Panc1 (cell line): ENCODE data around the gene HSPA2. TPM values are rescaled to one million over a fixed set of nuclear protein-coding genes. Genes with fewer than 3 reads are reported as not detected.

Experiments
- ATAC-seq: fragments of 200-7000 bp; cut with Tn5 transposase; 2 replicates; pipeline ENCODE4 v1.9.1; 2020; ENCODE audit warnings: mild to moderate bottlenecking, moderate library complexity
- BruUV-seq: library from RNA; stranded (reverse); fragments of 400-500 nt; replicated peaks from 2 replicates; lab custom pipeline; 2021; lab: Mats Ljungman, UMichigan
- CTCF ChIA-PET: fragments of 300-600 bp; sonication (Branson Sonifier 250); formaldehyde crosslinking; loops from one replicate; lab custom pipeline; 2022; ENCODE audit warnings: antibody characterized with exemption; lab: Charles Lee
- POLR2A ChIA-PET: fragments of 300-600 bp; sonication (Branson Sonifier 250); formaldehyde crosslinking; loops from one replicate; lab custom pipeline; 2022; ENCODE audit warnings: antibody characterized with exemption; lab: Charles Lee
- DNase-seq: peaks from one replicate; pipeline ENCODE4 v3.0.0-alpha.2; 2010; ENCODE audit warnings: low read depth, low spot score
- H3K27ac ChIP-seq: 2 replicates; pipeline ENCODE4 v1.5.1; 2011; ENCODE audit warnings: mild to moderate bottlenecking, low read length, inconsistent platforms
- H3K27me3 ChIP-seq: fragments of 200-500 bp; sonication (Bioruptor generic); 2 replicates; pipeline ENCODE4 v1.6.0; 2014; ENCODE audit warnings: low read length, inconsistent platforms; ENCODE audit not compliant: control insufficient read depth, insufficient read depth
- H3K36me3 ChIP-seq: fragments of 200-500 bp; sonication (Bioruptor generic); 2 replicates; pipeline ENCODE4 v1.5.1; 2014; ENCODE audit warnings: inconsistent platforms, mild to moderate bottlenecking, low read length, moderate library complexity; ENCODE audit not compliant: control insufficient read depth, insufficient read depth
- H3K4me1 ChIP-seq: 2 replicates; pipeline ENCODE4 v1.5.1; 2011; ENCODE audit warnings: inconsistent platforms, mild to moderate bottlenecking, low read length, moderate library complexity; ENCODE audit not compliant: control insufficient read depth, insufficient read depth
- H3K4me3 ChIP-seq, 2 experiments: 2 replicates each; pipeline ENCODE4 v1.5.1; 2011 to 2012; ENCODE audit warnings: low read depth in 2 of 2, low read length in 2 of 2, mild to moderate bottlenecking in 2 of 2, inconsistent platforms in 1 of 2, moderate library complexity in 1 of 2
- H3K9me3 ChIP-seq: fragments of 200-500 bp; sonication (Bioruptor generic); 2 replicates; pipeline ENCODE4 v1.5.1; 2014; ENCODE audit warnings: low read depth, mild to moderate bottlenecking, inconsistent platforms, low read length, moderate library complexity; ENCODE audit not compliant: control insufficient read depth, insufficient read depth
- POLR2AphosphoS5 ChIP-seq: IDR thresholded peaks from 2 replicates; pipeline ENCODE4 v1.6.1; 2012; ENCODE audit warnings: mild to moderate bottlenecking, low read depth, low read length, moderate library complexity
- REST ChIP-seq, 2 experiments: IDR thresholded peaks; 2 replicates each; pipeline ENCODE4 v1.6.1; 2011 to 2012; ENCODE audit warnings: low read depth in 2 of 2, control low read depth in 1 of 2, low read length in 1 of 2, mild to moderate bottlenecking in 1 of 2, moderate library complexity in 1 of 2; ENCODE audit not compliant: insufficient read depth in 1 of 2
- SIN3A ChIP-seq: IDR thresholded peaks from 2 replicates; pipeline ENCODE4 v1.6.1; 2012; ENCODE audit warnings: low read depth, mild to moderate bottlenecking, low read length, moderate library complexity, borderline replicate concordance; ENCODE audit not compliant: insufficient read depth
- TCF7L2 ChIP-seq: IDR thresholded peaks from 2 replicates; pipeline ENCODE4 v1.6.1; 2011; ENCODE audit warnings: mild to moderate bottlenecking, low read depth, low read length, inconsistent platforms
- in situ Hi-C: cut with HindIII; loops from 2 replicates; pipeline ENCODE4 v1.10.0; 2016; ENCODE audit warnings: low sequenced_read_pairs, low pct_unique_long_range_greater_than_20kb
- intact Hi-C: fragments of 100-400 bp; cut with micrococcal nuclease; formaldehyde crosslinking; loops from one replicate; pipeline ENCODE4 v1.10.0; 2022; ENCODE audit not compliant: unreplicated experiment
- total RNA-seq: library from RNA; stranded (reverse); gene quantifications from one replicate; pipeline ENCODE4 v1.2.1, GENCODE V29; 2021; ENCODE audit not compliant: unreplicated experiment
- TF ChIP-seq, protein P1 (sequence below): fragments of 450-650 bp; IDR thresholded peaks from 2 replicates; pipeline ENCODE4 v1.5.1; 2017; ENCODE audit warnings: mild to moderate bottlenecking

HSPA2 gene
- total RNA-seq, 1 experiment from 2014 or later = 7.7 TPM

DNA sequence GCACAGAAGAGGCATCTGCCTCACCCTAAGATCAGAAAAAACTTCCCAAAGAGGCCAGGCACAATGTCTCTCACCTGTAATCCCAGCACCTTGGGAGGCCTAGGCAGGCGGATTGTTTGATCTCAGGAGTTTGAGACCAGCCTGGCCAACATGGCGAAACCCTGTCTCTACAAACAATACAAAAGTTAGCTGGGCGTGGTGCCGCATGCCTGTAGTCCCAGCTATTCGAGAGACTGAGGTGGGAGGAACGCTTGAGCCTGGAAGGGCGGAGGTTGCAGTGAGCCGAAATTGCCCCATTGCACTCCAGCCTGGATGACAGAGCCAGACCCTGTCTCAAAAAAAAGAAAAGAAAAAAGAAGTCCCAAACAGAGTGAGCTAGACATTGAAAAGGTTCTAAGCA, 31.5 kb upstream of the HSPA2 start:
- intact Hi-C loops (no loop called here), in situ Hi-C loops (no loop called here)
- H3K27me3 ChIP-seq = no peaks in the 10 kb centered on the region
- POLR2A ChIA-PET = interaction anchor here (0.6 kb wide), 1 partner anchor 127 kb away, joined by 5 read pairs; no protein-coding TSS in a partner anchor
- peak overlapping the region; percentile 57 for H3K27ac ChIP-seq
- H3K9me3 ChIP-seq = no peaks in the 10 kb centered on the region
- no peak overlapping the region for H3K4me3 ChIP-seq
- no peak for DNase-seq
- ATAC-seq = no peak
- TF ChIP-seq POLR2AphosphoS5 (no peak), SIN3A (no peak), REST (IDR thresholded peaks at IDR 0.05; ENCODE audit: insufficient read depth in 1 of 2, low read depth in 2 of 2, low read length in 1 of 2) (no peak), TCF7L2 (no peak)
- TF ChIP-seq, protein P1, sequence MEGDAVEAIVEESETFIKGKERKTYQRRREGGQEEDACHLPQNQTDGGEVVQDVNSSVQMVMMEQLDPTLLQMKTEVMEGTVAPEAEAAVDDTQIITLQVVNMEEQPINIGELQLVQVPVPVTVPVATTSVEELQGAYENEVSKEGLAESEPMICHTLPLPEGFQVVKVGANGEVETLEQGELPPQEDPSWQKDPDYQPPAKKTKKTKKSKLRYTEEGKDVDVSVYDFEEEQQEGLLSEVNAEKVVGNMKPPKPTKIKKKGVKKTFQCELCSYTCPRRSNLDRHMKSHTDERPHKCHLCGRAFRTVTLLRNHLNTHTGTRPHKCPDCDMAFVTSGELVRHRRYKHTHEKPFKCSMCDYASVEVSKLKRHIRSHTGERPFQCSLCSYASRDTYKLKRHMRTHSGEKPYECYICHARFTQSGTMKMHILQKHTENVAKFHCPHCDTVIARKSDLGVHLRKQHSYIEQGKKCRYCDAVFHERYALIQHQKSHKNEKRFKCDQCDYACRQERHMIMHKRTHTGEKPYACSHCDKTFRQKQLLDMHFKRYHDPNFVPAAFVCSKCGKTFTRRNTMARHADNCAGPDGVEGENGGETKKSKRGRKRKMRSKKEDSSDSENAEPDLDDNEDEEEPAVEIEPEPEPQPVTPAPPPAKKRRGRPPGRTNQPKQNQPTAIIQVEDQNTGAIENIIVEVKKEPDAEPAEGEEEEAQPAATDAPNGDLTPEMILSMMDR = no peak
- no peaks in the 10 kb centered on the region; the same call in 1 of the 2 replicates for H3K36me3 ChIP-seq
- H3K4me1 ChIP-seq = peaks cover 33% of the 10 kb centered on the region
- BruUV-seq = no TSS peak
- CTCF ChIA-PET = no interaction called here

GRCh38 chr14:64510825-64511671, 29.5 kb upstream of the HSPA2 start:
- Histone ChIP-seq H3K27ac (peak overlapping the region; percentile 42), H3K27me3 (no peaks in the 10 kb centered on the region), H3K4me3 (no peak overlapping the region), H3K36me3 (no peaks in the 10 kb centered on the region; the same call in 1 of the 2 replicates), H3K4me1 (peaks cover 33% of the 10 kb centered on the region), H3K9me3 (no peaks in the 10 kb centered on the region)
- TF ChIP-seq SIN3A (no peak), TCF7L2 (no peak), POLR2AphosphoS5 (no peak)
- TF ChIP-seq, protein P1 = peak; percentile 82
- POLR2A ChIA-PET = interaction anchor here (0.6 kb wide), 1 partner anchor 29 kb away, joined by 15 read pairs; no protein-coding TSS in a partner anchor
- peak; percentile 72 for ATAC-seq
- intact Hi-C loops = no loop called here
- BruUV-seq = no TSS peak
- CTCF ChIA-PET = no interaction called here
- DNase-seq = peak; percentile 54
- in situ Hi-C loops = no loop called here
